ENCODE results near the gene ACTR10. TPM values are rescaled to one million over a fixed set of nuclear protein-coding genes. Genes with fewer than 3 reads are reported as not detected.

ACTR10 gene
- total RNA-seq, 1 experiment from 2014 or later, result 30.9 TPM

- Mint-ChIP-seq H3K9me3 (0 out of 2 replicates have a peak, but pooled peaks cover under 1% of the 10 kb centered on the region), H3K36me3 (no peaks in the 10 kb centered on the region), H3K27me3 (ENCODE audit: low read depth) (no peaks in the 10 kb centered on the region), H3K4me1 (no peaks in the 10 kb centered on the region), H3K4me3 (no peak overlapping the region), H3K27ac (no peak overlapping the region)
- ATAC-seq (no peak), DNase-seq (ENCODE audit: low spot score) (no peak)
- TF ChIP-seq AFF4 (CRISPR knock-in tag; IDR thresholded peaks at IDR 0.05; ENCODE audit: borderline replicate concordance) (no peak), GTF2I (CRISPR knock-in tag; conservative IDR thresholded peaks at IDR 0.05) (no peak), KAT7 (CRISPR knock-in tag; IDR thresholded peaks at IDR 0.05; ENCODE audit: borderline replicate concordance) (no peak), ZNF423 (CRISPR knock-in tag; IDR thresholded peaks at IDR 0.05) (no peak), ATF2 (CRISPR knock-in tag; IDR thresholded peaks at IDR 0.05; ENCODE audit: borderline replicate concordance, low read depth) (no peak), MXD4 (CRISPR knock-in tag; IDR thresholded peaks at IDR 0.05; ENCODE audit: borderline replicate concordance) (no peak), ZNF425 (CRISPR knock-in tag; conservative IDR thresholded peaks at IDR 0.05) (no peak), MLX (CRISPR knock-in tag; IDR thresholded peaks at IDR 0.05) (no peak), ZNF232 (CRISPR knock-in tag; IDR thresholded peaks at IDR 0.05) (no peak), RORB (CRISPR knock-in tag; IDR thresholded peaks at IDR 0.05) (no peak)
- TF ChIP-seq, protein P1, sequence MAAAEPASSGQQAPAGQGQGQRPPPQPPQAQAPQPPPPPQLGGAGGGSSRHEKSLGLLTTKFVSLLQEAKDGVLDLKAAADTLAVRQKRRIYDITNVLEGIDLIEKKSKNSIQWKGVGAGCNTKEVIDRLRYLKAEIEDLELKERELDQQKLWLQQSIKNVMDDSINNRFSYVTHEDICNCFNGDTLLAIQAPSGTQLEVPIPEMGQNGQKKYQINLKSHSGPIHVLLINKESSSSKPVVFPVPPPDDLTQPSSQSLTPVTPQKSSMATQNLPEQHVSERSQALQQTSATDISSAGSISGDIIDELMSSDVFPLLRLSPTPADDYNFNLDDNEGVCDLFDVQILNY (CRISPR knock-in tag; IDR thresholded peaks at IDR 0.05), result no peak
- TF ChIP-seq, protein P2, sequence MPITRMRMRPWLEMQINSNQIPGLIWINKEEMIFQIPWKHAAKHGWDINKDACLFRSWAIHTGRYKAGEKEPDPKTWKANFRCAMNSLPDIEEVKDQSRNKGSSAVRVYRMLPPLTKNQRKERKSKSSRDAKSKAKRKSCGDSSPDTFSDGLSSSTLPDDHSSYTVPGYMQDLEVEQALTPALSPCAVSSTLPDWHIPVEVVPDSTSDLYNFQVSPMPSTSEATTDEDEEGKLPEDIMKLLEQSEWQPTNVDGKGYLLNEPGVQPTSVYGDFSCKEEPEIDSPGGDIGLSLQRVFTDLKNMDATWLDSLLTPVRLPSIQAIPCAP (CRISPR knock-in tag; IDR thresholded peaks at IDR 0.05), result no peak
- ChIA-PET POLR2A (no interaction called here), CTCF (no interaction called here)
Measured at GRCh38 chr14:58177125-58177524, 22.8 kb upstream of the ACTR10 start.

DNA sequence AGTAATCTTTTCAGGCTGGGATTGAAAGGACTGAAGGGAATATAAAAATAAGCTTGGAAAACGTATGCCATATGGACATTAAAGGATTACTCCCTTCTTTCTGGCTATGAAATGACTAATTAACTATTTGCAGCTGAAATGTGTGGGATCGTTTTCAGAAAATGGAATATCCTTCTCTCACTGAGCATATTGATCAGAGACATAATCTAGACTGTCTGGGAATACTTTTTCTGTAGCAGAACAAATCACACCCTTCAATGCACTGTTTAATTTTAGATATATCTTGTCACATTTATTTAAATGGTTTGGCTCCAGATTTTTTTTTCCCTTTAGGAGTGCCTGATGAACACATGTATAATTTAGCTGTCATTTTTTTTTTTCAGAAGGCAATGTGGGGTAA is 10.8 kb upstream of the ACTR10 start:
- ATAC-seq (no peak), DNase-seq (ENCODE audit: low spot score) (no peak)
- Mint-ChIP-seq H3K4me3 (no peak overlapping the region), H3K9me3 (no peaks in the 10 kb centered on the region), H3K4me1 (no peaks in the 10 kb centered on the region), H3K36me3 (no peaks in the 10 kb centered on the region), H3K27me3 (ENCODE audit: low read depth) (peaks cover 7% of the 10 kb centered on the region), H3K27ac (no peak overlapping the region)
- POLR2A ChIA-PET, result no interaction called here
- CTCF ChIA-PET, result no interaction called here
- no peak for TF ChIP-seq NR2C2 (CRISPR knock-in tag; IDR thresholded peaks at IDR 0.05)
- no peak for TF ChIP-seq ZNF425 (CRISPR knock-in tag; conservative IDR thresholded peaks at IDR 0.05)
- no peak for TF ChIP-seq SOX15 (CRISPR knock-in tag; IDR thresholded peaks at IDR 0.05)
- TF ChIP-seq TEAD4 (CRISPR knock-in tag; IDR thresholded peaks at IDR 0.05), result no peak
- TF ChIP-seq HMGA2 (CRISPR knock-in tag; IDR thresholded peaks at IDR 0.05), result no peak
- no peak for TF ChIP-seq ZNF416 (CRISPR knock-in tag; IDR thresholded peaks at IDR 0.05)
- no peak for TF ChIP-seq ZNF263 (CRISPR knock-in tag; IDR thresholded peaks at IDR 0.05; ENCODE audit: low read depth)
- no peak for TF ChIP-seq SP1 (CRISPR knock-in tag; conservative IDR thresholded peaks at IDR 0.05)
- no peak for TF ChIP-seq FOXJ3 (CRISPR knock-in tag; IDR thresholded peaks at IDR 0.05; ENCODE audit: borderline replicate concordance)
- no peak for TF ChIP-seq IRF2 (CRISPR knock-in tag; IDR thresholded peaks at IDR 0.05; ENCODE audit: borderline replicate concordance, low read depth)
- TF ChIP-seq FOXK1 (CRISPR knock-in tag; IDR thresholded peaks at IDR 0.05), result no peak
- TF ChIP-seq, protein P3, sequence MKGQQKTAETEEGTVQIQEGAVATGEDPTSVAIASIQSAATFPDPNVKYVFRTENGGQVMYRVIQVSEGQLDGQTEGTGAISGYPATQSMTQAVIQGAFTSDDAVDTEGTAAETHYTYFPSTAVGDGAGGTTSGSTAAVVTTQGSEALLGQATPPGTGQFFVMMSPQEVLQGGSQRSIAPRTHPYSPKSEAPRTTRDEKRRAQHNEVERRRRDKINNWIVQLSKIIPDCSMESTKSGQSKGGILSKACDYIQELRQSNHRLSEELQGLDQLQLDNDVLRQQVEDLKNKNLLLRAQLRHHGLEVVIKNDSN (CRISPR knock-in tag; IDR thresholded peaks at IDR 0.05), result no peak
- TF ChIP-seq ZNF219 (CRISPR knock-in tag; IDR thresholded peaks at IDR 0.05; ENCODE audit: borderline replicate concordance), result no peak

Measured in WTC11 (cell line).